NB4 (cell line): ENCODE data around the gene GALNT15.

ENCODE experiments used
- CTCF ChIP-seq: IDR thresholded peaks from one replicate; pipeline ENCODE4 v1.5.1; 2012; ENCODE audit warnings: low read depth, low read length
- POLR2A ChIP-seq: IDR thresholded peaks from 2 replicates; pipeline ENCODE4 v1.6.1; 2011; ENCODE audit warnings: mild to moderate bottlenecking; ENCODE audit not compliant: insufficient read length; ENCODE audit errors: extremely low read depth

GRCh38 chr3:16174976-16175901 is 759 bp downstream of the GALNT15 start:
- TF ChIP-seq POLR2A (no peak), CTCF (no peak)
